IMR-90 (cell line): ENCODE data around the gene ZFX. TPM values are rescaled to one million over a fixed set of nuclear protein-coding genes. Genes with fewer than 3 reads are reported as not detected.
A peak's percentile ranks its signal among the peaks of the same experiment; 100 is the strongest.

ENCODE experiments used
- ATAC-seq: fragments of 200-7000 bp; cut with Tn5 transposase; 2 replicates; pipeline ENCODE4 v1.9.1; 2020; ENCODE audit warnings: low read depth, mild to moderate bottlenecking, moderate library complexity
- BruUV-seq: library from RNA; stranded (reverse); fragments of 400-500 nt; replicated peaks from 2 replicates; lab custom pipeline; 2021; lab: Mats Ljungman, UMichigan
- CTCF ChIA-PET: fragments of 300-600 bp; formaldehyde crosslinking; extraction: SDS; loops from one replicate; lab custom pipeline; 2021; ENCODE audit warnings: antibody characterized with exemption; lab: Yijun Ruan, JAX
- POLR2A ChIA-PET: fragments of 300-600 bp; sonication (Branson Sonifier 250); formaldehyde crosslinking; loops from one replicate; lab custom pipeline; 2022; ENCODE audit warnings: antibody characterized with exemption; ENCODE audit not compliant: unreplicated experiment; lab: Charles Lee
- DNase-seq: peaks from one replicate; pipeline ENCODE4 v3.0.0; 2013
- H2AFZ ChIP-seq: replicated peaks from 2 replicates; pipeline ENCODE3; 2013; ENCODE audit warnings: low read length, mild to moderate bottlenecking; ENCODE audit not compliant: poor library complexity
- H2AK5ac ChIP-seq: 2 replicates; pipeline ENCODE4 v1.6.1; 2013; ENCODE audit warnings: low read depth, low read length, inconsistent platforms
- H2AK9ac ChIP-seq: replicated peaks from 2 replicates; pipeline ENCODE3; 2013; ENCODE audit warnings: mild to moderate bottlenecking, low read depth, low read length, moderate library complexity; ENCODE audit not compliant: poor library complexity
- H2BK120ac ChIP-seq: 2 replicates; pipeline ENCODE4 v1.6.1; 2013; ENCODE audit warnings: low read depth, low read length, inconsistent platforms
- H2BK15ac ChIP-seq: 3 replicates; pipeline ENCODE4 v1.6.1; 2013; ENCODE audit warnings: low read depth, low read length, inconsistent platforms
- H2BK20ac ChIP-seq: 2 replicates; pipeline ENCODE4 v1.6.1; 2013; ENCODE audit warnings: low read depth, mild to moderate bottlenecking, inconsistent platforms, low read length, moderate library complexity
- H2BK5ac ChIP-seq: 2 replicates; pipeline ENCODE4 v1.6.1; 2013; ENCODE audit warnings: mild to moderate bottlenecking, low read depth, low read length, inconsistent platforms; ENCODE audit not compliant: poor library complexity, severe bottlenecking
- H3K14ac ChIP-seq: replicated peaks from 2 replicates; pipeline ENCODE4 v1.6.1; 2013; ENCODE audit warnings: low read depth, low read length, inconsistent platforms
- H3K18ac ChIP-seq: 2 replicates; pipeline ENCODE4 v1.6.1; 2013; ENCODE audit warnings: low read depth, low read length, control low read depth
- H3K23ac ChIP-seq: 2 replicates; pipeline ENCODE4 v1.6.1; 2013; ENCODE audit warnings: low read depth, low read length, inconsistent platforms
- H3K27ac ChIP-seq: 2 replicates; pipeline ENCODE4 v1.5.1; 2013; ENCODE audit warnings: mild to moderate bottlenecking, control low read depth, low read length; ENCODE audit not compliant: insufficient read depth
- H3K27me3 ChIP-seq: 2 replicates; pipeline ENCODE4 v1.6.1; 2013; ENCODE audit warnings: low read length; ENCODE audit not compliant: control insufficient read depth, insufficient read depth
- H3K36me3 ChIP-seq: 2 replicates; pipeline ENCODE4 v1.6.1; 2013; ENCODE audit warnings: low read length, mixed read lengths; ENCODE audit not compliant: control insufficient read depth, insufficient read depth
- H3K4ac ChIP-seq: 2 replicates; pipeline ENCODE4 v1.6.1; 2013; ENCODE audit warnings: low read depth, low read length, inconsistent platforms
- H3K4me1 ChIP-seq: 2 replicates; pipeline ENCODE4 v1.6.1; 2013; ENCODE audit warnings: low read length, mixed read lengths; ENCODE audit not compliant: control insufficient read depth, insufficient read depth
- H3K4me2 ChIP-seq: 2 replicates; pipeline ENCODE4 v1.6.1; 2013; ENCODE audit warnings: low read depth, mild to moderate bottlenecking, control low read depth, low read length, moderate library complexity
- H3K4me3 ChIP-seq: 2 replicates; pipeline ENCODE4 v1.5.1; 2013; ENCODE audit warnings: low read depth, mild to moderate bottlenecking, control low read depth, low read length, moderate library complexity; ENCODE audit not compliant: insufficient read depth
- H3K56ac ChIP-seq: 2 replicates; pipeline ENCODE4 v1.6.1; 2013; ENCODE audit warnings: low read length, inconsistent platforms; ENCODE audit not compliant: insufficient read depth; ENCODE audit errors: extremely low read depth
- H3K79me1 ChIP-seq, 2 experiments: 2 replicates each; pipeline ENCODE4 v1.6.1; 2013; ENCODE audit warnings: low read length in 2 of 2, inconsistent platforms in 1 of 2, low read depth in 1 of 2
- H3K9ac ChIP-seq: 2 replicates; pipeline ENCODE4 v1.6.1; 2013; ENCODE audit warnings: low read depth, low read length, control low read depth
- H3K9me1 ChIP-seq: 2 replicates; pipeline ENCODE4 v1.6.1; 2013; ENCODE audit warnings: low read length, inconsistent platforms; ENCODE audit not compliant: insufficient read depth
- H3K9me3 ChIP-seq: 2 replicates; pipeline ENCODE4 v1.6.1; 2013; ENCODE audit warnings: low read length; ENCODE audit not compliant: control insufficient read depth, insufficient read depth
- H4K20me1 ChIP-seq: 2 replicates; pipeline ENCODE4 v1.6.1; 2013; ENCODE audit warnings: low read length, inconsistent platforms; ENCODE audit not compliant: insufficient read depth
- H4K5ac ChIP-seq: 2 replicates; pipeline ENCODE4 v1.6.1; 2013; ENCODE audit warnings: mild to moderate bottlenecking, low read depth, low read length, control low read depth
- H4K8ac ChIP-seq, 2 experiments: 2 replicates each; pipeline ENCODE4 v1.6.1; 2013; ENCODE audit warnings: low read depth in 2 of 2, low read length in 2 of 2, control low read depth in 1 of 2, inconsistent platforms in 1 of 2
- H4K91ac ChIP-seq: 2 replicates; pipeline ENCODE4 v1.6.1; 2013; ENCODE audit warnings: low read depth, low read length, inconsistent platforms; ENCODE audit not compliant: insufficient read depth
- BHLHE40 ChIP-seq: fragments of 150-350 bp; IDR thresholded peaks from 2 replicates; pipeline ENCODE4 v1.6.1; 2016; ENCODE audit warnings: mild to moderate bottlenecking, low read depth, low read length
- CEBPB ChIP-seq: IDR thresholded peaks from 2 replicates; pipeline ENCODE4 v1.6.1; 2012; ENCODE audit warnings: low read depth, low read length, improper control_type of control experiment
- CHD1 ChIP-seq: IDR thresholded peaks from 2 replicates; pipeline ENCODE4 v1.6.1; 2012; ENCODE audit warnings: low read depth, low read length, improper control_type of control experiment
- MAFK ChIP-seq: IDR thresholded peaks from 2 replicates; pipeline ENCODE4 v1.6.1; 2012; ENCODE audit warnings: low read depth, low read length, improper control_type of control experiment
- MAZ ChIP-seq: IDR thresholded peaks from 2 replicates; pipeline ENCODE4 v1.6.1; 2012; ENCODE audit warnings: low read depth, mild to moderate bottlenecking, low read length, improper control_type of control experiment, moderate library complexity, borderline replicate concordance
- WGBS, 2 experiments: methylation state at CpG; one replicate each; pipeline versions ENCODE4 v1.1.5 to v1.1.7; 2013; ENCODE audit warnings: missing lambda C conversion rate in 2 of 2; ENCODE audit not compliant: insufficient read length in 1 of 2; ENCODE audit errors: extremely low coverage in 2 of 2; 5-methylcytosine and 5-hydroxymethylcytosine counted together
- dilution Hi-C: fragments of 300-500 bp; cut with HindIII; formaldehyde crosslinking; loops from one replicate; pipeline ENCODE4 v1.14.3; 2018; ENCODE audit warnings: low sequenced_read_pairs; ENCODE audit not compliant: unreplicated experiment
- in situ Hi-C: fragments of 300-500 bp; cut with MboI; formaldehyde crosslinking; loops from 3 replicates; pipeline ENCODE4 v1.14.3; 2019; ENCODE audit warnings: low sequenced_read_pairs, inconsistent platforms, mixed read lengths
- intact Hi-C: fragments of 100-400 bp; cut with micrococcal nuclease; formaldehyde crosslinking; loops from 2 replicates; pipeline ENCODE4 v1.10.0; 2022
- polyA plus RNA-seq, 3 experiments: library from polyadenylated mRNA; depleted of rRNA; stranded (reverse); fragments of >200 nt; gene quantifications; 2 replicates each; pipeline ENCODE4 v1.2.3, GENCODE V29; 2012; ENCODE audit warnings: low replicate concordance in 1 of 3
- total RNA-seq: library from RNA; depleted of rRNA; stranded (reverse); fragments of >200 nt; gene quantifications from 2 replicates; pipeline ENCODE4 v1.2.3, GENCODE V29; 2012
- TF ChIP-seq, protein P1 (sequence below): fragments of 150-350 bp; IDR thresholded peaks from 2 replicates; pipeline ENCODE4 v1.6.1; 2017; ENCODE audit warnings: mild to moderate bottlenecking, antibody characterized with exemption, low read length, low read depth

ZFX gene
- total and polyA plus RNA-seq, 2 of the 4 experiments (the other 2 are of a cell fraction): 16.0 to 99.3 TPM

DNA sequence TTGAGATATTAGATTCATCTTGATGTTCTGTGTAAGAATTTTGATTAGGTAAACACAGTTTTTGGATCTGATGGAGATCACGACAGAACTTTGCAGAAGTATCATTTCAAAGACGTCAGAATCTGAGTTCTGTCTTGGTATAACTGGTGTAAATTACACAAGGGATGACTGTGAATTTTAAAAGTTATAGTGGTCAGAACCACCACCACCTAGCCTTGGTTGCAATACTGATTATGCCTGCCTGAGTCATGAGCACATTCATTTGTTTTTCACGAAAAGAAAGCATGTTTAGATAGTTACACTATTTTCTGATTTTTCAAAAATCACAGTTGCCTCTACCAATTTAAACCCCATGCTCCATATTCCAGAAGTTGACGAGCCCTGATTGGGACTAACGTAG is 54.8 kb downstream of the ZFX start:
- H4K5ac ChIP-seq: no peak overlapping the region
- H3K18ac ChIP-seq: no peak overlapping the region
- no peak overlapping the region for H4K91ac ChIP-seq
- dilution Hi-C loops: no loop called here
- ChIA-PET POLR2A (no interaction called here), CTCF (no interaction called here)
- no CpG with 5 or more reads among the region's 5 CpGs for WGBS, 2 experiments
- H3K14ac ChIP-seq: no peak overlapping the region
- no peak for ATAC-seq
- H3K79me1 ChIP-seq: peaks cover 21 to 59% of the 10 kb centered on the region in 2 experiments
- no peak overlapping the region for H2AK5ac ChIP-seq
- no peak overlapping the region for H2BK5ac ChIP-seq
- DNase-seq: peak; percentile 44
- H2AFZ ChIP-seq: no peak overlapping the region
- in situ Hi-C loops: no loop called here
- TF ChIP-seq MAFK (no peak), MAZ (no peak), CHD1 (no peak), BHLHE40 (no peak), CEBPB (0 out of 2 replicates have a peak, but pooled peaks have one; percentile 22)
- TF ChIP-seq, protein P1, sequence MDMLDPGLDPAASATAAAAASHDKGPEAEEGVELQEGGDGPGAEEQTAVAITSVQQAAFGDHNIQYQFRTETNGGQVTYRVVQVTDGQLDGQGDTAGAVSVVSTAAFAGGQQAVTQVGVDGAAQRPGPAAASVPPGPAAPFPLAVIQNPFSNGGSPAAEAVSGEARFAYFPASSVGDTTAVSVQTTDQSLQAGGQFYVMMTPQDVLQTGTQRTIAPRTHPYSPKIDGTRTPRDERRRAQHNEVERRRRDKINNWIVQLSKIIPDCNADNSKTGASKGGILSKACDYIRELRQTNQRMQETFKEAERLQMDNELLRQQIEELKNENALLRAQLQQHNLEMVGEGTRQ: no peak
- BruUV-seq: no TSS peak
- no peak overlapping the region for H3K27ac ChIP-seq
- no peak overlapping the region for H3K9ac ChIP-seq
- H3K27me3 ChIP-seq: no peaks in the 10 kb centered on the region
- no peak overlapping the region for H3K4me3 ChIP-seq
- H4K8ac ChIP-seq: no peak overlapping the region
- peaks cover 54% of the 10 kb centered on the region for H4K20me1 ChIP-seq
- H3K9me1 ChIP-seq: peaks cover 17% of the 10 kb centered on the region
- H2BK15ac ChIP-seq: no peak overlapping the region
- intact Hi-C loops: no loop called here
- no peak overlapping the region for H2AK9ac ChIP-seq
- H2BK120ac ChIP-seq: no peak overlapping the region
- no peak overlapping the region for H3K23ac ChIP-seq
- H3K36me3 ChIP-seq: peaks cover 15% of the 10 kb centered on the region
- H3K4ac ChIP-seq: no peak overlapping the region
- H3K4me2 ChIP-seq: no peak overlapping the region
- no peak overlapping the region for H3K56ac ChIP-seq
- H2BK20ac ChIP-seq: no peak overlapping the region
- no peaks in the 10 kb centered on the region for H3K9me3 ChIP-seq
- H3K4me1 ChIP-seq: peaks cover 3% of the 10 kb centered on the region; the same call in 1 of the 2 replicates
